Effector CD4-positive, alpha-beta T cell (primary cell): ENCODE results near the gene AP1M2.
"Not testable (repeated sequence)": the region's sequence is repeated elsewhere in the genome, so short reads cannot be mapped to it uniquely, and the experiment has no call there.

Source experiments
- DNase-seq: peaks from one replicate; pipeline ENCODE4 v3.0.0-alpha.2; 2020

The AP1M2 gene

GRCh38 chr19:10560154-10560553, 27.0 kb downstream of the AP1M2 start:
- DNase-seq = no peak

DNA sequence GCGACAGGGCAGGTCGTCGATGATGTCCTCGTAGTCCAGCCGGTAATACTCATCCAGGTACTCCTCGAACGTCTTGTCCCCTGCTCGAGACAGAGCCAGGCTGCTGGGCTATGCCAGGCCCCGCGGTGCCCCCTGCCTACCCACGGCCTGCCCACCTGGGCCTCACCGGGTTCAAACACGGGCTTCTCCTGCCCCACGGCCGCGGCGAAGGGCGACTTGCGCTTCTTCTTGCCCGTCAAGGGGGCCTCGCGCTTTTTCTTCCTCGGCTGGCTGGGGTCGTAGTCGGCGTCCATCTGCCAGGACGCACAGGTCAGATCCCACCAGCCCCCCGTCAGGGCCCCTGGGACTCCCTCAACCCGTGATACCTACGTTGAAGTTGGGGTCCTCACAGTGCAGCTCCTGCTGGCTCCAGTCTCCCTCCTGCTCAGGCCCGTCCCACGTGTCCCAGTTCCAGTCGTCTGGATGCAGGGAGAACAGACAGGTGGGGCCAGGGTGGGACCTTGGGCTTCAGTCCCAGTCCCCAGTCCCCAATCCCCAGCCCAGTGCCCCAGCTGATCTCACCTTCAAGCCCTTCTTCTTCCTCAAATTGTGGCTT, 29.4 kb downstream of the AP1M2 start:
- DNase-seq = no peak

DNA sequence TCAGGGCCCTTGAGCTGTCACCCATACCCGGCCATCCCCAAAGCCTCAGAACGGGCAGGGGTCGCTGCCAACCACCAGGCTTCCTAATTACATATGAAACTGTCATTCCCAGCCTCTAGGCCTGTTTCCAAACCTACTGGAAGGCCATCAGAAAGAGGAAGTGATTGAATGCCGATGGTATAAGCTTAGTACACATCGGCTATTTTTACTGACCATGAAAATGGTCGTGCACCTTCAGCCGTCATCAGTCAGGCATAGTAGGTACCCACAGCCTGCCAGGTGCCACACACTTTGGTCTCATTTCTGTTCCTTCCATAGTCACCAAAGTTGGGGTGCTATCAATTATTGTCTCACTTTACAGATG, 31.5 kb downstream of the AP1M2 start:
- DNase-seq = no peak

GRCh38 chr19:10554760-10555609, 32.1 kb downstream of the AP1M2 start:
- DNase-seq = no peak

GRCh38 chr19:10553943-10554381, 33.1 kb downstream of the AP1M2 start:
- peak; percentile 35 for DNase-seq

DNA sequence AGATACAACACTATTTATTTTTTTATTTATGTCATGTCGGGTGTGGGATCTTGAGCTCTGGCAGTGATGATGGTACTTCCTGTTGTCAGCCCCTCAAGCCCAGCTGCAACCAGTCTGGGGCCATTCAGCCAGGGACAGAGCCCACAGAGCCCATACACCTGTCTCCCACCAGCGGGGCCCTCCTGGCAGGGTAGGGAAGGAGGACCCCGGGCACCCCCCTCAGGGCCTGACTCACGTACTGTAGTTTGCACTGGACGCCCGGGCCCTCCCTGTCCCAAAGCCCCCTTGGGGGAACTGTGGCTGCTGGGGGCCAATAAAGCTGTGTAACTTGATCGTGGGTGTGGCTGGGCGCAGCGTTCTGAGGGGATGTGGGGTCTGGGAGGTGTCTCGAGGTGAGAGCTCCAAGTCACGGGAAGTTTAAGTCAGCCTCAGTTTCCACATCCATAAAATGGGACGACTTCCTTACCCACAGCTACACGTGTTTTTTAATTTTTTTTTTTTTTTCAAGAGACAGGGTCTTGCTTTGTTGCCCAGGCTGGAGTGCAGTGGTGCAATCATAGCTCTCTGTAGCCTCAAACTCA, 33.9 kb downstream of the AP1M2 start:
- DNase-seq = no peak

- no peak for DNase-seq
Observed at GRCh38 chr19:10552510-10553053, 34.5 kb downstream of the AP1M2 start.

GRCh38 chr19:10551698-10552301, 35.3 kb downstream of the AP1M2 start:
- no peak for DNase-seq

DNA sequence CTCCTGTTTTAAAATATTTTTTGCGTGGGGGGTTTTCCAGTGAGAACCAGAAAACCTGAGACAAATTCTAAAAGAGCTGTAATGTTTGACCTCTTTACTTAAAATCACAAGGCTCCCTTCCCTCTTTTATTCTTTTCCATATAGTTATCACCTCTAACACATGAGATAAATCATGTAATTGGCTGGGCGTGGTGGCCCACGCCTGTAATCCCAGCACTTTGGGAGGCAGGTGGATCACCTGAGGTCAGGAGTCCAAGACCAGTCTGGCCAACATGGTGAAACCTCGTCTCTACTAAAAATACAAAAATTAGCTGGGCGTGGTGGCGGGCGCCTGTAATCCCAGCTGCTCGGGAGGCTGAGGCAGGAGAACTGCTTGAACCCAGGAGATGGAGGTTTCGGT, 36.1 kb downstream of the AP1M2 start:
- not testable (repeated sequence) for DNase-seq

- DNase-seq = no peak
Observed at GRCh38 chr19:10550336-10550735, 36.8 kb downstream of the AP1M2 start.

DNA sequence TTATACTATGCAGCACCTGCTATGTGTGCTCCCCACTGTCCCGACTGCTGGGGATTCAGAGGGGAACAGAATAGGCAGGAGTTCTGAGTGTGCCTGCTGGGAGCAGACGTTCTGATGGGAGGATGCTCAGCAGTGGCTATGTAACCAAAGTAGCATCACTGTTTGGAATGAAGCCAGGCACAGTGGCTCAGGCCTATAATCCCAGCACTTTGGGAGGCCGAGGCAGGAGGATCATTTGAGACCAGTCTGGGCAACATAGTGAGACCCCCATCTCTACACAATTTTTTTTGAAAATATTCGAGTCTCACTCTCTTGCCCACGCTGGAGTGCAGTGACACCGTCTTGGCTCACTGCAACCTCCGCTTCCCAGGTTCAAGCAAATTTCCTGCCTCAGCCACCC, 37.4 kb downstream of the AP1M2 start:
- DNase-seq = no peak

GRCh38 chr19:10548746-10549276, 38.3 kb downstream of the AP1M2 start:
- DNase-seq = no peak

- no peak for DNase-seq
Observed at GRCh38 chr19:10546817-10547216, 40.3 kb downstream of the AP1M2 start.

- no peak for DNase-seq
Observed at GRCh38 chr19:10544753-10545251, 42.3 kb downstream of the AP1M2 start.

DNA sequence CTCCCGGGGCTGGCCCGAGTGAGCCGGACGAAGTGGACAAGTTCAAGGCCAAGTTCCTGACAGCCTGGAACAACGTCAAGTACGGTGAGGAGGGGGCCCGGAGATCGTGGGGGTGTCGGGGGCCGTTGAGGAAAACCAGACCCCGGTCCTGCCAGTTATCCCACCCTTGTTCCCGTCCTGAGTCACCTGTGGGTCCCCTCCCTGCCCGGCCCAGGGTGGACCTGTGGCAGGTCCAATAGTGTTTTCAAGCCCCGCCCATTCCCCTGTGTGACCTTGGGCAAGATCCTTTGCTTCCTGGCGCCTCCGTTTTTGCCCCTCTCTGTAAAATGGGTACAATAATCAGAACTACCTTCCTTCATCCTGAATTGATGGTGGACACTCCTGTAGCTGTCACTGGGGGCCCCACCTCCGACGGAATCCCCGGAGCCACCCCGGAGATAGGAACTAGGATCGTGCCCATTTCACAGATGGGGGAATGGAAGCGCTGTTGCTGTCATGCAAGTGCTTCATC, 42.8 kb downstream of the AP1M2 start:
- no peak for DNase-seq

DNA sequence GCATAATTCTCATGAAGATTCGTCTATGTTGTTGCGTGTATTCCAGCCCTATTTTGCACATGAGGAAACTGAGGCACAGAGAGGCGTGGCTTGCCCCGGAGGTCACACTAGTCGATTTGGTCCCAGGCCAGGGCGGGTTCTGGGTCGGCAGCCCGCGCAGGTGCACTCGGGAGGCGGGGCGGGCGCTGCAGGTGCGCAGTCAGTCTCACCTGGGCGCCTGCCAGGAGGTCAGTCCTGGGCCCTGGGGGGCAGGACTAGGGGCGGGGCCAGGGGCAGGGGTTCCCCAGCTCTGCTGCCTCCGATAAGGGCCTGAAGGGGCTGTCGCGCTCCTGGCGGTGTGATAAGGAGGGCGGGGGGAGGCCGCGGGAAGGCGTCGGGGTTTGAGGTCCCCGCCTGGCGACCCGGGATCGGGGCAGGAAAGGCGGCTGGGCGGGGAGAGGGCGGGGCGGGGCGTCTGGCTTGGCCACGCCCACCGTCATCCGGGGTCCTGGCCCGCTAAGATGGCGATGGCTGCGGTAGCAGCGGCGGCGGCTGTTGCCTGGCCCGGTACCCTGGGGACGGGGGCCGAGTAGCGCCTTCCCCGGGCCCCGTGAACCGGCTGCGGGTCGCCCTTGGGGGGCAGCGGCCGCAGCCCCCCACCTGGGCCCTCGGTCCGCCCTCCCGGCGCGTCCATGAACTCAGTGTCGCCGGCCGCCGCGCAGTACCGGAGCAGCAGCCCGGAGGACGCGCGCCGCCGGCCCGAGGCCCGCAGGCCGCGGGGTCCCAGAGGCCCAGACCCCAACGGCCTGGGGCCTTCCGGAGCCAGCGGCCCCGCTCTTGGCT, 43.5 kb downstream of the AP1M2 start, which contains the start of gene ATG4D:
ATG4D (plus strand) TSS at position 485 of the 822 bp plus-strand sequence; CDS start at position 672, 187 bp downstream.
- DNase-seq = peak; percentile 76

GRCh38 chr19:10543059-10543419, 44.1 kb downstream of the AP1M2 start:
- DNase-seq = no peak

DNA sequence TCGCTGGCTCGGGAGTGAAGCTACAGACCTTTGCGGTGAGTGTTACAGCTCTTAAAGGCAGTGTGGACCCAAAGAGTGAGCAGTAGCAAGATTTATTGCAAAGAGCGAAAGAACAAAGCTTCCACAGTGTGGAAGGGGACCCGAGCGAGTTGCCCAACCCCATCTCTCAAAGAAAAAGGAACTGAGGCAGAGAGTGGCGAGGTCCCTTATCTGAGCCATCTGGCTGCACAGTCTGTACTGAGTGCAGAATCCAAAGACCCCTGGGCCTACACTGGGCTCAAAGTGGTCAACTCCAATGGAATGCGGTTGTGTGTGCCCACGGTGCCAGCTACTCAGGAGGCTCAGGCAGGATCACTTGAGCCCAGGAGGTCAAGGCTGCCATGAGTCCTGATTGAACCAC, 48.1 kb downstream of the AP1M2 start:
- DNase-seq = not testable (repeated sequence)

- DNase-seq = no peak
Observed at GRCh38 chr19:10538204-10538983, 48.7 kb downstream of the AP1M2 start.

DNA sequence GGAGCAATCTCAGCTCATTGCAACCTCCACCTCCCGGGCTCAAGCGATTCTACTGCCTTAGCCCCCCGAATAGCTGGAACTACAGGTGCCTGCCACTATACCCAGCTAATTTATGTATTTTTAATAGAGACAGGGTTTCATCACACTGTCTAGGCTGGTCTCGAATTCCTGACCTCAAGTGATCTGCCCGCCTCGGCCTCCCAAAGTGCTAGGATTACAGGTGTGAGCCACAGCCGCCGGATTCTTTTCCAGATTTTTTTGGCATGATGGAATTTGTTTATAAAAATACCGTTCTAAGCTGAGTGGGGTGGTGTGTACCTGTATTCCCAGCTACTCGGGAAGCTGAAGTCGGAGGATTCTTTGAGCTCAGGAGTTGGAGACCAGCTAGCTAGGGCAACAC, 49.4 kb downstream of the AP1M2 start:
- no peak for DNase-seq

GRCh38 chr19:10535613-10536012, 51.5 kb downstream of the AP1M2 start:
- DNase-seq = no peak
